ENCODE results near the gene GABBR1. TPM values are rescaled to one million over a fixed set of nuclear protein-coding genes. Genes with fewer than 3 reads are reported as not detected.

Gene GABBR1
- total RNA-seq, 4 donors from 2014 or later = 4.7 to 92.4 (median 16.9) TPM

DNA sequence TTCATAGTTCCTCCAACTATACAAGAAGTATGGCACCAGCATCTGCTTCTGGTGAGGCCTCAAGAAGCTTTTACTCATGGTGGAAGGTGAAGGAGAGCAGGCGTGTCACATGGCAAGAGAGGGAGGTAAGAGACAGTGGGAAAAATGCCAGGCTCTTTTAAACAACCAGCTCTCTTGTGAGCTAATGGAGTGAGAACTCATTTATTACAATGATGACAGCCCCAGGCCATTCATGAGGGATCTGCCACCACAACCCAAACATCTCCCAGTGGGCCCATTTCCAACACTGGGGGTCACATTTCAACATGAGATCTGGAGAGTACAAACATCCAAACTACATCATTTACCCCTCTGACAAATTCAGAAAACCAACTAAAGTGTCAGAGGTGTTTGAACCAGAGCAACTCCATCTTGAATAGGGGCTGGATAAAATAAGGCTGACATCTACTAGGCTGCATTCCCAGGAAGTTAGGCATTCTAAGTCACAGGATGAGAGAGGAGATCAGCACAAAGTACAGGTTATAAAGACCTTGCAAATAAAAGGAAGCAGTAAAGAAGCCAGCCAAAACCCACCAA lies 71.3 kb downstream of the GABBR1 start:
- Histone ChIP-seq H3K27me3 (no peaks in the 10 kb centered on the region), H3K27ac (no peak overlapping the region), H3K36me3 (no peaks in the 10 kb centered on the region), H3K4me1 (no peaks in the 10 kb centered on the region), H3K4me3 (no peak overlapping the region), H3K9me3 (no peaks in the 10 kb centered on the region)
- TF ChIP-seq, protein P1, sequence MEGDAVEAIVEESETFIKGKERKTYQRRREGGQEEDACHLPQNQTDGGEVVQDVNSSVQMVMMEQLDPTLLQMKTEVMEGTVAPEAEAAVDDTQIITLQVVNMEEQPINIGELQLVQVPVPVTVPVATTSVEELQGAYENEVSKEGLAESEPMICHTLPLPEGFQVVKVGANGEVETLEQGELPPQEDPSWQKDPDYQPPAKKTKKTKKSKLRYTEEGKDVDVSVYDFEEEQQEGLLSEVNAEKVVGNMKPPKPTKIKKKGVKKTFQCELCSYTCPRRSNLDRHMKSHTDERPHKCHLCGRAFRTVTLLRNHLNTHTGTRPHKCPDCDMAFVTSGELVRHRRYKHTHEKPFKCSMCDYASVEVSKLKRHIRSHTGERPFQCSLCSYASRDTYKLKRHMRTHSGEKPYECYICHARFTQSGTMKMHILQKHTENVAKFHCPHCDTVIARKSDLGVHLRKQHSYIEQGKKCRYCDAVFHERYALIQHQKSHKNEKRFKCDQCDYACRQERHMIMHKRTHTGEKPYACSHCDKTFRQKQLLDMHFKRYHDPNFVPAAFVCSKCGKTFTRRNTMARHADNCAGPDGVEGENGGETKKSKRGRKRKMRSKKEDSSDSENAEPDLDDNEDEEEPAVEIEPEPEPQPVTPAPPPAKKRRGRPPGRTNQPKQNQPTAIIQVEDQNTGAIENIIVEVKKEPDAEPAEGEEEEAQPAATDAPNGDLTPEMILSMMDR (IDR thresholded peaks at IDR 0.05) = no peak
- no peak for TF ChIP-seq POLR2A (IDR thresholded peaks at IDR 0.05)
- DNase-seq = no peak

- Histone ChIP-seq H3K4me3 (no peak overlapping the region), H3K4me1 (no peaks in the 10 kb centered on the region), H3K27ac (no peak overlapping the region), H3K36me3 (no peaks in the 10 kb centered on the region), H3K27me3 (no peaks in the 10 kb centered on the region), H3K9me3 (no peaks in the 10 kb centered on the region)
- no peak for TF ChIP-seq POLR2A (IDR thresholded peaks at IDR 0.05)
- TF ChIP-seq, protein P1 (IDR thresholded peaks at IDR 0.05) = no peak
- no peak for DNase-seq
Observed at GRCh38 chr6:29561091-29561490, 71.9 kb downstream of the GABBR1 start.

DNA sequence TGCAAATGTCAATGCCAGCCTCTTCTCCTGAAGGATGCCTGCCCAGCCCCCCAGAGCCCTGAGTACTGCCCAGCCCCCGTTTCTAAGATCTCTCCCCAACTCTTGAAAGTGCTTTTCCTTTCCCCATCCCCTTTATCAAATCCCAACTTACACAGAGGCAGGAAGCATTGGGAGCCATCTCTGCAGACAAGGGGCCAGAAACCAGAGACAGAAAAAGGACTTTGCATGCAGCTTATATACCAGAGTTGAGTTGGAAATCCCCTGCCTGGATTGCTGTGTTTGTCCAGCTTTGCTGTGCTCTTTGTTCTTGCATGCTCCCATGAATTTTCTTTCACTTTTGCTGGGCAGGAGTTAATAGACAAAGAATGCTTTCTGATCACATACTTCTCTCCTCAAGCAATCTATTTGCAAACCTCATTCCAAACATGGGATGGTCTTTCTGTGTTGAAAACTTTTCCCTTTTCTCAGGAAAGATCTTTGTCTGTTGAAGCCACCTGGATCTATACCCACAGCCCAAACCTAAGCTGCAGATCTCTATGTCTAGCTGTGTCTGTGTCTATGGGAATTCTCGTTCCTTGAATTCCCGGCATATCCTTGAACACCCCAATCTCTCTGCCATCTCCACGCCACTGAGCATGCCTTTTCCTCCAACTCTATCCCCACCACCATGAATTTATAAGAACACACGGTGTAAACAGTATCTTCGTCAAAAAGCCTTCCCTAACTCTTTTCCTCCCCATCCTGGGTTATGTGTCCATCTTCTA lies 73.3 kb downstream of the GABBR1 start, which contains the start of gene UBD:
Gene UBD, minus strand, starts transcription at position 209 of the 764 bp plus-strand sequence. Its CDS starts 31 bp downstream, at position 178.
- Histone ChIP-seq H3K27ac (no peak within 1 kb of the TSS), H3K27me3 (no peaks in the 10 kb centered on the region), H3K9me3 (no peaks in the 10 kb centered on the region), H3K36me3 (no peaks in the 10 kb centered on the region), H3K4me3 (no peak within 1 kb of the TSS), H3K4me1 (no peaks in the 10 kb centered on the region)
- TF ChIP-seq, protein P1 (IDR thresholded peaks at IDR 0.05) = no peak
- DNase-seq = no peak

GRCh38 chr6:29558439-29559079 lies 74.4 kb downstream of the GABBR1 start:
- no peaks in the 10 kb centered on the region for H3K36me3 ChIP-seq
- no peak for DNase-seq
- TF ChIP-seq POLR2A (IDR thresholded peaks at IDR 0.05) = no peak
- TF ChIP-seq, protein P1 (IDR thresholded peaks at IDR 0.05) = no peak
- H3K27ac ChIP-seq = no peak overlapping the region
- H3K4me3 ChIP-seq = no peak overlapping the region
- H3K9me3 ChIP-seq = no peaks in the 10 kb centered on the region
- peaks cover 0 to 4% (median 2%) of the 10 kb centered on the region in 4 donors for H3K4me1 ChIP-seq
- H3K27me3 ChIP-seq = peaks cover 0 to 4% of the 10 kb centered on the region in 2 donors

- Histone ChIP-seq H3K27ac (no peak overlapping the region), H3K9me3 (no peaks in the 10 kb centered on the region), H3K4me3 (no peak overlapping the region), H3K36me3 (no peaks in the 10 kb centered on the region), H3K4me1 (peaks cover 0 to 12% (median 5%) of the 10 kb centered on the region in 4 donors), H3K27me3 (peaks cover 0 to 8% of the 10 kb centered on the region in 2 donors)
- no peak for DNase-seq
- no peak for TF ChIP-seq POLR2A (IDR thresholded peaks at IDR 0.05)
- TF ChIP-seq, protein P1 (IDR thresholded peaks at IDR 0.05) = no peak
Observed at GRCh38 chr6:29557320-29557719, 75.7 kb downstream of the GABBR1 start.
